HG03135 (cell line): ENCODE measurements around the gene CACHD1.
"Not testable (repeated sequence)": the region's sequence is repeated elsewhere in the genome, so short reads cannot be mapped to it uniquely, and the experiment has no call there.

ENCODE experiments used
- ATAC-seq: cut with Tn5 transposase; IDR thresholded peaks from one replicate; pipeline ENCODE4 v1.9.1; 2021; ENCODE audit warnings: mild to moderate bottlenecking, moderate library complexity; ENCODE audit not compliant: unreplicated experiment

The CACHD1 gene

DNA sequence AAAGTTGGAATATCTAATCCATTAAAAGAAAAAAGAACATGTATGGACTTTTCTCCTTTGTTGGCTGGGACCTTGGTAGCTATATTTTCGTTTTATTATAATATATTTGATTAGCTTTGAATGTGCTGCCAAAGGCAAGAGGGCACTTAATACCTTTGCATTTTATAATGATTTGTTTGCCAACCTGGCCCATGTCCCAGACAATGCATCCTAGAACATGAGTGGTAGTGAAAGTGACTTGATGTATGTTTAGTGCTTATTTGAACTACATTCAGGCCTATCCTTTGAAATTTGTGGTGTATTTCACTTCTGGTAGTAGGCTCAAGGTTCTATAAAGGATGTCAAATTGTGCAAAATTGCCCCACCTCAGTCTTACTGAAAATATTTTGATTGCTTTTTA lies 25.9 kb downstream of the CACHD1 start:
- no peak for ATAC-seq

DNA sequence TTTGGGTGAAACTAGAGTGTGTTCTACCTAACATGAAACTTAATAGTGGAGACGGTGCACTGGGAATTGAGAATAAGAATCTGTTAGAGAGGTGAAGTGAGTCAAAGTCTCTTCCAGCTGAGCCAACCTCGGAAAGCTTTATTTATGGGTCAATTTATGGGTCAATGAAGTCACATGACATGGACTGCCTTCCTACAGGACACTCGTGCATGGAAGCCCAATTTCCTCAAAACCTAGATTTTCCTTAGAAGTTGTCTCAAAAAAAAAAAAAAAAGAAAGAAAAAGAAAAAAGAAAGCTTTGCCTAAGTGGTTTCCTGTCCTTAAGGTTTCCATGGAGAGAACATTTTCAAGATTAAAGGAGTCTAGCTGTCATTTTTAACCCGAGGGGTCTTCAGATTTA lies 26.7 kb downstream of the CACHD1 start:
- no peak for ATAC-seq

DNA sequence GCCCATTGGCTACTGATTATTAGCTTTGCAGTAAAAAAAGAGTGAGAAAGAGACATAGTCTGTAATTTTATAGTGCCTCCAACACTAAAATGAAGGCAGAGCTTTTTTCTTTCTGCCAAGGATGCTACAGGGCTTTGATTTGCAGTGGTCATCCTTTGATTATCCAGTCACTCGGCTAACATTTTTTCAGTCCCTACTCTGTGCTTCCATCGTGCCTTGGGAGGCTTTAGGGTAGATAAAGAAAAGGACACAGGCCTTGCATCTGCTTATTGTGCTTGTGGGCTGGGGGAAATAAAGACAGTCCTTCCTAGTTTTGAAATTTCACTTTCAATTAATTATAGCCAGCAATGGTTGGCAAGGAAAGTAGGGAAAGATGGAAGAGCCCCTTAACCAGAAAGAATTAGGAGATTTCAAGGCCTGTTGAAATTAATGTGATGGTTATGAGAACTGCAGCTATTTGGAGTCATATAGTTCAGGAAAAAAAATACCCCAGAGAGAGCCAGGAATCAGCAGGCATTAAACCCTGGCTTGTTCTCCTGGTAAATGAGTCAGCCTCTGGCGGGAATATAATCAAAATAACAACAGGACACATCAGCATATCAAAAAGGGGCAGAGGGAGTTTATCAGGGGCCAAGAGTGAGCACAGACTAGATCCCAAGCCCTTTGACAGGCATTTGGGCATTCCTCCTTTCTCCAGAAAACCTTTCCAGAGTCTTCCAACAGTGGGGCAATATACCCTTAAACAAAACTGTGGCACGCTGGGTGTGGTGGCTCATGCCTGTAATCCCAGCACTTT lies 27.4 kb downstream of the CACHD1 start:
- ATAC-seq: no peak

GRCh38 chr1:64498325-64498724 lies 28.4 kb downstream of the CACHD1 start:
- ATAC-seq: no peak

GRCh38 chr1:64499011-64499410 lies 29.1 kb downstream of the CACHD1 start:
- ATAC-seq: no peak

DNA sequence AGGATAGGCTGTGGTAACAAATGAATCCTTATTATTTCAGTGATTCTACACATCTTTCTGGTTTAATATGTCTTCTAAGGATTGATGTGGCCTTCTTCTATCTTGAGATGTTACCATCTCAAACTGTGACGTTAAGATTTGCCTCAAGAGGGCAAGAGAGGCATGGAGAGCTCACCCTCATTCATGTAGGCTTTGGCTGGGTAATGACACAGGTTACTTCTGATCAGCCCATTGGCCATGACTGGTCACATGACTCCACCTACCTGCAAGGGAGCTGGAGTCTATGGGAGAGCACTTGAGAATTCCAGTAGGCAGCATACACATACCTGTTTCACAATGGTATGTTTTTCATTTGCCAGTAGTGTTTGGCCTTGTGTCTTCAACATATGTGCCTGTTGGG lies 30.0 kb downstream of the CACHD1 start:
- no peak for ATAC-seq

DNA sequence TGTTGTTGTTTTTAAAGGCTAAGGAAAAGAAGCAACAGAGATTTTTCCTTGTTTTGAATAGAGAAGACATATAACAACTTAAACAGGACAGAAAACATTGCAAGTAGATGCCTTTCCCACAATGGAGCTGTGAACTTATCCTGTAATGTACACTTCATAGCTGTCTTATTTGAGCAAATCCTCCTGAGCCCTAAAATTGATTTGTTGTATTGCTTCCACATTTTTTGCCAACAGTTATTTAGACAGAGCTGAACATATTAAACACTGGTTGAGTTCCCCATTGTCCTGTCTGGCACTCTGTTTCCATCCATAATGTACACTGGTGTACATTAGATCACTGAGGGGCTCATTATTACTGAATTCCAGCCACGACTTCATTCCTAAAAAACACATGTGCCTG lies 32.2 kb downstream of the CACHD1 start:
- ATAC-seq: no peak

DNA sequence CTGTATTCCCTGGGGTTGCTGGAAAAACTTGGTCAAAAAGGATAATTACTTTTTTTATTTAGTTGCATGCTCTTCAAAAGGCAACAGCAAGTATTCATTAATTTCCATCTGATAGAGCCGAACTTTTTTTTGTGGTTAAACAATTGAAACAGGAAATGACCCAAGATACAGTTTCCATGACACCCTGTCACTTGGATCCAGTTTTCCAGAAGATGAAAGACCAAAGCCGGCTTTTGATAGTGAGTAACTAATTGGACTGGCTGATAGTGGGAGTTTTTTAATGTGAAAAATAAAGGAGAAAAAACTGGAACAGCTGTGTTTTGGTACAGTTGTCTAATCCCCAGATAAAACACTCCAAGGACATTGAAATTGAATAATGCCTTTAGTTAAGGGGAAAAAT lies 33.0 kb downstream of the CACHD1 start:
- no peak for ATAC-seq

DNA sequence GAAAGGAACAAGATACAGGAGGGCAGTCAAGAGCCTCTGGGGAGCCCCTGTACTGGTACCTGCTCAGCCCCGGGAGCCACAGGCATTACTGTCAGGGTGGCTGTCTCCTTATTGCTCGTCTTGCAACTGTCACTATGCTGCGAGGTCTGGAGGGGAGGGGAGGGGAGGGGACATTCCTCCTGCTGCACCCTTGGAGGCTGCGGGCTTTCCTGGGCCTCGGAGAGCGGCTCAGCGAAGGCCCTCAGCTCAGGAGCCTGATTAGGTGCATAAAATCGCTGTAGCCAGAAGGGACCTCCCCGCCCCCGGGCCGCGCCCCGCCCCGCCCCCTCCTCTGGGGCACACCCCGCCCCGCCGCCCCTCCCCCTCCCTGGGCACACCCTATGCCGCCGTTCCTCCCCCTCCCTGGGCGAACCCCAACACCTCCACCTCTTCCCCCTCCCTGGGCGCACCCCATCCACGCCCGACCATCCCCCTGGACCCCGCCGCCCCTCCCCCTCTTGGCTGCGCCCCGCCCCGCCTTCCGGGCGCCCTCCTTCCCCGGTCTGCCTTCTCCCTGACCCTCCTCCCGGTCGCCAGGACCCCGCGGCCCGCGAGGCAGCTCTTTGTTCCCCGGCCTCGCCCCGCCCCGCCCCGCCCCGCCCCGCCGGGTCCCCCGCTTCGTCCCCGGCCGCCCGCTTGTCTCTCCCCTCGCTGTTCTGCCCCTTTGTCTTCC lies 35.5 kb downstream of the CACHD1 start:
- ATAC-seq: no peak

- ATAC-seq: no peak
Observed at GRCh38 chr1:64505944-64506655, 36.2 kb downstream of the CACHD1 start.

- no peak for ATAC-seq
Observed at GRCh38 chr1:64508629-64509028, 38.7 kb downstream of the CACHD1 start.

- ATAC-seq: no peak
Observed at GRCh38 chr1:64511044-64511443, 41.1 kb downstream of the CACHD1 start.

- not testable (repeated sequence) for ATAC-seq
Observed at GRCh38 chr1:64512206-64512605, 42.3 kb downstream of the CACHD1 start.

- no peak for ATAC-seq
Observed at GRCh38 chr1:64513545-64513944, 43.6 kb downstream of the CACHD1 start.

DNA sequence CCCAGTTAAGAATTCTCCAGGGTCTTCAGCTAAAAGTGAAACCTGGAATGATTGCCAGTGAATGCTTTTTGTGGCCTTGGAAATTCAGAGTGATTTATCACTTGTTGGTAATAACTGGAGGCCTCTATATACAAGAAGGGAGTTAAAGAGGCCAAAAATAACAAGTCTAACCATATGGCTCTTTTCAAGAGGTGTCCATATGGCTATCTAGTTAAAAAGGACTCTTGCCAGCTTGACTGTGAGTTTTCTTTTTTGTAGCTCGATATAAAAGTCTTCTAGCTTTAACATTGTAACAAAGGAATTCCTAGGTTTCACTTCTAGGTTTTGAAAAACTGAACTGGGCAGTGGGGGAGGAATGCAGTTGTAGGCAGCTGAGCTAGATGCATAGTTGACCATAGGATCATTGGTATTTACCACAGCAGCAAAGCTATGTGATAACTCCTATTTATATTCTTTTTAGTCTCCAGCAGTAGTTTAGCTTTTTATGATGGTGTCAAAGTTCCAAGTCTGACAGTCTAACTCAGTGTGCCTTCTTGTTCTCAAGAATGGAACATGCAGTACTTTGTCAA lies 44.4 kb downstream of the CACHD1 start:
- ATAC-seq: no peak

DNA sequence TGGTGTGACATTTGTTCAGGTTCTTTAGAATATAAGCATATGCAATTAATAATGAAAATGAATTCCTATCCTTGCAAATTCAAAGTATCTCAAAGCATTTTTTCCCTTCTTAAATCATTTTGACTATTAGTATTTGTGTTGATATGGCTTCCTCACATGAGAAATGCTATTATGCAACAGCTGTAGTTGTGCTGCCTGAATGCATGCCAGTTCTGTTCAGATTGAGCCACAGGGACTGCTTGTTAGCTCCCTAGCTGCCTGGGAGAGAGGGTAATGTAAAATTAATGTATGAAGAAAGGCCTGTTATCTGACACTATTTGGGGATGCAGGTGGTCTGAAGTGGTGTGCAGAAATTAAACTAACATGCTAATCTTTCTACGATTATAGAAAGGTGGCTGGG lies 45.5 kb downstream of the CACHD1 start:
- ATAC-seq: no peak

DNA sequence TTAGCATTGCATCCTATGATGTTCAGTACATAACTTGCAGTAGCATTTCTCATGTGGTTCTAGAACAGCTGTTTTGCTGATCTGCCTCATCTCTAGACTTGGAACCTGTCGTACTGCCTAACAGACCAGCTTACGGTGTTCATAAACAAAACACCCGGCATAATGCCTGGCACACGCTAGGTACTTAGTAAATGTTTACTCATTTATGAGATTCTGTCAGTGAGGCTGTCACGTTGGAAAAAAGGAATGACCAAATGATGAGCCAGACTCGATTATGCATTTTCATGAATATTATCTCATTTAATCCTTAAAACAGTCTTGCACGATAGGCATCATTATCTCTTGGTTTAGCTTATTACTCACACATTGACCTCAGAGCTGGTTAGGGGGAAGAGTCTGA lies 46.4 kb downstream of the CACHD1 start:
- no peak for ATAC-seq

GRCh38 chr1:64516803-64517568 lies 47.1 kb downstream of the CACHD1 start:
- no peak for ATAC-seq

GRCh38 chr1:64517640-64518039 lies 47.7 kb downstream of the CACHD1 start:
- no peak for ATAC-seq

GRCh38 chr1:64518692-64519481 lies 49.0 kb downstream of the CACHD1 start:
- no peak for ATAC-seq
